KG1 (cell line): ENCODE measurements around the gene SYPL1.
A peak's percentile ranks its signal among the peaks of the same experiment; 100 is the strongest.

Source experiments
- DNase-seq: peaks from one replicate; lab custom pipeline; 2025; lab: John Stamatoyannopoulos, UW

Gene SYPL1

GRCh38 chr7:106092204-106092603, 19.9 kb downstream of the SYPL1 start:
- no peak for DNase-seq

- no peak for DNase-seq
Observed at GRCh38 chr7:106089647-106090046, 22.5 kb downstream of the SYPL1 start.

- no peak for DNase-seq
Observed at GRCh38 chr7:106088014-106088413, 24.1 kb downstream of the SYPL1 start.

GRCh38 chr7:106086062-106086461, 26.1 kb downstream of the SYPL1 start:
- DNase-seq: no peak

- no peak for DNase-seq
Observed at GRCh38 chr7:106085015-106085414, 27.1 kb downstream of the SYPL1 start.

- DNase-seq: no peak
Observed at GRCh38 chr7:106083717-106084116, 28.4 kb downstream of the SYPL1 start.

- no peak for DNase-seq
Observed at GRCh38 chr7:106082087-106082854, 29.8 kb downstream of the SYPL1 start.

- DNase-seq: no peak
Observed at GRCh38 chr7:106080300-106080987, 31.7 kb downstream of the SYPL1 start.

- DNase-seq: no peak
Observed at GRCh38 chr7:106076537-106076936, 35.6 kb downstream of the SYPL1 start.

GRCh38 chr7:106075937-106076336, 36.2 kb downstream of the SYPL1 start:
- no peak for DNase-seq

GRCh38 chr7:106074257-106074656, 37.9 kb downstream of the SYPL1 start:
- no peak for DNase-seq

GRCh38 chr7:106073701-106074100, 38.4 kb downstream of the SYPL1 start:
- DNase-seq: no peak

GRCh38 chr7:106072715-106073091, 39.4 kb downstream of the SYPL1 start:
- no peak for DNase-seq

- DNase-seq: no peak
Observed at GRCh38 chr7:106071999-106072714, 40.0 kb downstream of the SYPL1 start.

- DNase-seq: peak; percentile 47
Observed at GRCh38 chr7:106071356-106071998, 40.6 kb downstream of the SYPL1 start.

- DNase-seq: no peak
Observed at GRCh38 chr7:106070567-106071254, 41.4 kb downstream of the SYPL1 start.

- no peak for DNase-seq
Observed at GRCh38 chr7:106070201-106070551, 41.9 kb downstream of the SYPL1 start.

- DNase-seq: no peak
Observed at GRCh38 chr7:106069471-106070200, 42.5 kb downstream of the SYPL1 start.

- DNase-seq: no peak
Observed at GRCh38 chr7:106068986-106069385, 43.1 kb downstream of the SYPL1 start.

- DNase-seq: no peak
Observed at GRCh38 chr7:106068538-106068961, 43.6 kb downstream of the SYPL1 start.

- DNase-seq: no peak
Observed at GRCh38 chr7:106067678-106068077, 44.4 kb downstream of the SYPL1 start.
